NCI-H748 (cell line): ENCODE results near the gene CHST1.

ENCODE experiments used
- DNase-seq: peaks from one replicate; lab custom pipeline; 2025; ENCODE audit not compliant: unreplicated experiment; lab: John Stamatoyannopoulos, UW

CHST1 gene, protein sequence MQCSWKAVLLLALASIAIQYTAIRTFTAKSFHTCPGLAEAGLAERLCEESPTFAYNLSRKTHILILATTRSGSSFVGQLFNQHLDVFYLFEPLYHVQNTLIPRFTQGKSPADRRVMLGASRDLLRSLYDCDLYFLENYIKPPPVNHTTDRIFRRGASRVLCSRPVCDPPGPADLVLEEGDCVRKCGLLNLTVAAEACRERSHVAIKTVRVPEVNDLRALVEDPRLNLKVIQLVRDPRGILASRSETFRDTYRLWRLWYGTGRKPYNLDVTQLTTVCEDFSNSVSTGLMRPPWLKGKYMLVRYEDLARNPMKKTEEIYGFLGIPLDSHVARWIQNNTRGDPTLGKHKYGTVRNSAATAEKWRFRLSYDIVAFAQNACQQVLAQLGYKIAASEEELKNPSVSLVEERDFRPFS

GRCh38 chr11:45665206-45665932, at the start of gene CHST1:
TSS of gene CHST1 (minus strand) at chr11:45665622. CDS start at chr11:45650923, 14,699 bp downstream.
- DNase-seq = peak; percentile 78

DNA sequence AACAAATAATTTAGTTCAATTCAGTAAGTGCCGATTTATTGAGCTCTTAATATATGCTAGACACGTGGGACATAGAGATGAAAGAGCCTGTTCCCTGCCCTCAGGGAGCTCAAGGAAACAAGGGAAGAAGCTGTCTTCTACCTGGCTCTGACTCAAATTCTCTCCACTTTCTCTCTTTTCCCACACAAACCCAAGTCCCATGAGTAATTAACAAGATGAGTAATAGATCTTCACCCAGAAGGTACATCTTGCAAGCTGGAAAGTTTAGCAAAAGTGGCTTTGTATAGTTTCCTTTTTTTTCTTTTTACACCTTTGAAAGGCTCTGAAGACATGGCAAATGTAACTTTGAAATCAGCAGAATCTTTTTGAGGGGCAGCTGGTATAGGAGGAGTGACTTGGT, 48.2 kb upstream of the CHST1 start:
- DNase-seq = no peak

GRCh38 chr11:45710561-45710960, 45.1 kb upstream of the CHST1 start:
- DNase-seq = no peak

GRCh38 chr11:45708887-45709663, 43.7 kb upstream of the CHST1 start:
- DNase-seq = no peak

- no peak for DNase-seq
These were observed 39.2 kb upstream of the CHST1 start for GRCh38 chr11:45704635-45705034.

- DNase-seq = no peak
These were observed 38.7 kb upstream of the CHST1 start for GRCh38 chr11:45704133-45704532.

DNA sequence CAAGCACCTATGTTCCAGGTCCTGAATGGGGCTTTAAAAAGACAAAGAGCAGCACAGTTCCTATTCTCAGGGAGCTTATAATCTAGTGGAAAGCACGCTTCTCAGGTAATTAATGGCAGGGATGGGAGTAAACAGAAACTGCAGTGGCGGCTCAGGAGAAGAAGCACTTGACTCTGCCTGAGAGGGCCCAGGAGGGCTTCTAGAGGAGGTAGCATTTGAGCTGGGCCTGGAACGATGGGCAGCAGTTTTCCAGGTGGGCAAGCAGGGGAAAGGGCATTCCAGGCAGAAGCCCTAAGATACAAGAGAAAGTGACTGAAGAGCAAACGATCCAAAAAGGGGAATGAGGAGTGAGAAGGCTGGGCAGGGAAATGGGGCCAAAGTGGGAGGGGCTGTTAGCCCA, 37.1 kb upstream of the CHST1 start:
- peak; percentile 14 for DNase-seq

GRCh38 chr11:45698777-45699497, 33.5 kb upstream of the CHST1 start:
- no peak for DNase-seq

- DNase-seq = no peak
These were observed 27.5 kb upstream of the CHST1 start for GRCh38 chr11:45692808-45693453.

DNA sequence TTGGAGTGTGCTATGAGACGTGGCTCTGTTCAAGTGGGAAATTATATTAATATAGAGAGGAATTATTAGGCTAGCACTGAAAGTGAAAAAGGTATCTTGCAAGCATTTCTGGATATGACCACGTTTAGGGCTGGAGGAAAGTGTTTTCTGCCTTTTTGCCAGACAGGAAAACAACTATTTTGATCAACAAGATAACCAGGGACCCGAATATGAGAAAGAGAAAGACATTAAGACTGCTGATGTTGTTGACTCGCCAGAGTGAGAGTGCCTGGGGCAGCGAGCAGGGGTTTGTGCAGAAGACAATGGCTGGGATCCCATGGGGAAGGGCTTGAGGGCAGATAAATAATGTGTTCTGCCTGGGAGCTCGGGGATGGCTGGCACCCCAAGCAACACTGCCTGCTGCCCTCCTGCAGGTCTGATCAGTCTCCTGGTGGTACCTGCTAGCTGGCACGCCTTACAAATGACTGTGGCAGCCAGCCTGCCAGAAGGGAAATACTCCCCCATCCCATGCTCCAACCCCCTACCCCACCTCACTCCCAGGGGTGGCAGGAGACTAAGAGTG, 23.1 kb upstream of the CHST1 start:
- DNase-seq = no peak

- no peak for DNase-seq
These were observed 22.4 kb upstream of the CHST1 start for GRCh38 chr11:45687836-45688235.

DNA sequence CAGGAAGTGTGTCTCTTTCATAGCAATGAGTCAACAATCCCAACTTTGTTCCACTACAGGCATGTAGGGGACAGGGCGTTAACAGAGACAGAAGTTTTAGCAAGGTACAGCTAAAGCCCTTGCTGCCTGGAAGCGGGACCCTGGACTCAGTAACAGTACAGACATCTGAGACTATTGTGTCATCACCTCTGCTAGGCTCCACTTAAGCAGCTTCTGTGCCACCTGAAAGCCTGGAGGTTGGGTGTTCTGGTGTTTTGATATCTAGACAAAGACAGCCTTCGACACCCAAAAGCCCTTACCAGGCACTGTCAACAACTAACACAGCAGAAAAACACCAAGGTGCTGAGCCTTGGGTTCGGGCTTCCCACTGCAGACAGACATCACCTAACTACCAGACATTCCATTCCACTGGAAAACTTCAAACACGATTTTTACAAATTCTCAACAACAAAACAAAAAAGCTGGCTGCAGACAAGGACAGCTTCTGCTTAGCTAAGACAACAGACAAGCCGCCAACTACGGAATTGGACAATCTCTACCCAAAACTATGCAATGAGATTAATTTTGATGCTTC, 20.6 kb upstream of the CHST1 start:
- no peak for DNase-seq

DNA sequence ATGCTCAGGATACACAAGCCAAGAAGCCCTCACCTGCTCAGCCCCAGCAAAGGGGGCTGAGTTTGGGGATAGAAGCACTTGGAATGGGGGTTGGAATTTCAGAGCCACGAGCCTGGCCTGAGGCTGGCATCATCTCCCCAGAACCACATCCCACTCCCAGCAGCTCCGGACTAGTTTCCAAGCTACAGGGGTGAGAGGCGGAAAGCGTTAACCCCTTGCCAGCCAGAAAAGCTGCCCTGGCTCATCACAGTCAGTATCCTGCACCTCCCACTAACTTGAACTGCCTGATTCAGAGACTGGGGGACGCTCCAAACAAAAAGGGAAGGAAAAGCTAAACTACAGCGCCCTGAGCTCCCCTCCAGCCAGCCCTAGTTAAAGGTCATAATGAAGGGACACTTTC, 19.0 kb upstream of the CHST1 start:
- DNase-seq = no peak

- no peak for DNase-seq
These were observed 18.0 kb upstream of the CHST1 start for GRCh38 chr11:45683271-45684058.

GRCh38 chr11:45679806-45680205, 14.4 kb upstream of the CHST1 start:
- DNase-seq = no peak

DNA sequence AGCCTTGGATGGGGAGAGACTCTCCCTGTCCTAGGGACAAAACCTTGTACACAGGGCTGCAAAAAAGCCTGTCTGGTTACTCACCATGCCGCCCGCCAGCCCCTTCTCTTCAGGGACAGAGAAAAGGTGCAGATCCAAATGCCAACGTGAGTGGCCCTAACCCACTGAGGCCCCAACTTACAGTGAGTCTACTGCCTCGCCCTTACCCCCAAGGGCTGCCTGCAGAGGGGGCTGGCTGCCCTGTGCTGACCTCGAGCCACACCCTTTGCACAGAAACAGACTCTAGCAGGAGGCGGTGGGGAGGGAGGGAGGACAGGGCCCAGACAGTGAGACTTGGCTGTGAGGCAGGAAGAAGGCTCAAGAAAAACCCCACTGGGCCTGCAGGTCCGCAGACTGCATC, 13.6 kb upstream of the CHST1 start:
- peak; percentile 13 for DNase-seq

- peak; percentile 14 for DNase-seq
These were observed 12.5 kb upstream of the CHST1 start for GRCh38 chr11:45677770-45678512.

GRCh38 chr11:45676522-45677095, 11.2 kb upstream of the CHST1 start:
- no peak for DNase-seq
